ENCODE results near the gene PRKACA. TPM values are rescaled to one million over a fixed set of nuclear protein-coding genes. Genes with fewer than 3 reads are reported as not detected.

PRKACA gene
- total and polyA plus RNA-seq, 2 donors (not counting 3 experiments of a cell fraction or from before 2014, with no cell fraction given) = 44.2 to 97.5 TPM

GRCh38 chr19:14112809-14113385 lies 4.7 kb downstream of the PRKACA start:
- no peak for TF ChIP-seq POLR2A (IDR thresholded peaks at IDR 0.05; ENCODE audit: low read depth, low read length)
- TF ChIP-seq GATA2 (IDR thresholded peaks at IDR 0.05; ENCODE audit: insufficient read depth, insufficient read length, low read depth, low read length) = no peak
- no peak for TF ChIP-seq MYC (IDR thresholded peaks at IDR 0.05; ENCODE audit: low read depth, low read length)
- TF ChIP-seq MAX (IDR thresholded peaks at IDR 0.05; ENCODE audit: insufficient read depth, insufficient read length) = no peak
- no peak for TF ChIP-seq JUN (IDR thresholded peaks at IDR 0.05; ENCODE audit: borderline replicate concordance, insufficient read depth, insufficient read length, low read depth)
- TF ChIP-seq FOS (IDR thresholded peaks at IDR 0.05; ENCODE audit: borderline replicate concordance, insufficient read depth, low read length) = no peak
- no peak for TF ChIP-seq POLR2AphosphoS5 (IDR thresholded peaks at IDR 0.05; ENCODE audit: insufficient read depth, low read depth, low read length)
- TF ChIP-seq EZH2 (IDR thresholded peaks at IDR 0.05; ENCODE audit: borderline replicate concordance, low read depth, low read length, severe bottlenecking) = no peak
- TF ChIP-seq CTCF (IDR thresholded peaks at IDR 0.05; ENCODE audit: extremely low read depth in 1 of 2, insufficient read depth in 1 of 2, low read depth in 1 of 2, low read length in 2 of 2) = no peak
- BruUV-seq (replicated peaks) = no TSS peak

More at GRCh38 chr19:14112809-14113385, 4.7 kb downstream of the PRKACA start:
- Histone ChIP-seq H3K79me2 (ENCODE audit: control insufficient read depth, insufficient read depth, low read length) (peaks cover 30% of the 10 kb centered on the region), H3K4me1 (ENCODE audit: control insufficient read depth, extremely low read depth, insufficient read depth, low read length) (peaks cover 17% of the 10 kb centered on the region), H3K27ac (ENCODE audit: insufficient read depth, low read depth, low read length) (peak overlapping the region; percentile 16), H3K9ac (replicated peaks; ENCODE audit: extremely low read depth, insufficient read depth, low read length) (no peak overlapping the region), H3K27me3 (ENCODE audit: control insufficient read depth in 2 of 2, insufficient read depth in 2 of 2, low read length in 2 of 2) (no peaks in the 10 kb centered on the region), H3K9me1 (replicated peaks; ENCODE audit: control insufficient read depth, extremely low read depth, insufficient read depth, low read length) (no peaks in the 10 kb centered on the region), H2AFZ (ENCODE audit: low read depth, low read length) (no peak overlapping the region), H3K4me3 (replicated peaks in 1 of 3; ENCODE audit: insufficient read depth in 1 of 3, low read depth in 1 of 3, low read length in 3 of 3) (no peak overlapping the region), H4K20me1 (replicated peaks; ENCODE audit: control insufficient read depth, extremely low read depth, insufficient read depth, low read length) (no peaks in the 10 kb centered on the region), H3K36me3 (ENCODE audit: control insufficient read depth in 2 of 2, extremely low read depth in 1 of 2, insufficient read depth in 2 of 2, low read length in 2 of 2) (no peaks in the 10 kb centered on the region), H3K9me3 (replicated peaks; ENCODE audit: control insufficient read depth, insufficient read depth, low read length) (no peaks in the 10 kb centered on the region), H3K4me2 (ENCODE audit: insufficient read depth, low read length) (no peak overlapping the region)
- FAIRE-seq (peak; percentile 59), DNase-seq (ENCODE audit: low read depth, low spot score) (no peak)
- dilution Hi-C loops (cut with MboI; ENCODE audit: extremely low pct_ligation_motif_present, low sequenced_read_pairs) = no loop called here
- CTCF ChIA-PET = interaction anchor here (1.5 to 4.8 kb wide), 4 partner anchors 24 to 81 kb away, joined by 3 to 27 read pairs (median 4); partner anchors contain the start of genes ASF1B and IL27RA
- POLR2A ChIA-PET = interaction anchor here (0.7 kb wide), 1 partner anchor 24 kb away, joined by 3 read pairs; the partner anchor contains the start of gene ASF1B
- intact Hi-C loops (cut with micrococcal nuclease) = no loop called here

Data from endothelial cell of umbilical vein (primary cell).